Sigmoid colon (tissue), 7 donors: Measurements from ENCODE around the gene MAT2B. TPM values are rescaled to one million over a fixed set of nuclear protein-coding genes. Genes with fewer than 3 reads are reported as not detected.
A peak's percentile ranks its signal among the peaks of the same experiment; 100 is the strongest.

Experiments used
- DNase-seq: peaks from one replicate; pipeline ENCODE4 v3.0.0-alpha.2; 2019
- H3K27ac ChIP-seq, 4 donors: fragments of 200-600 bp; sonication (generic); one replicate each; pipeline ENCODE4 v1.5.1; 2016 to 2019; ENCODE audit warnings: mild to moderate bottlenecking in 1 of 4
- H3K27me3 ChIP-seq, 3 donors: fragments of 200-600 bp; sonication (generic); one replicate each; pipeline ENCODE4 v1.5.1; 2019; ENCODE audit warnings: mild to moderate bottlenecking in 1 of 3
- H3K36me3 ChIP-seq, 4 donors: fragments of 200-600 bp; sonication (generic); one replicate each; pipeline ENCODE4 v1.5.1; 2016 to 2019
- H3K4me1 ChIP-seq, 4 donors: fragments of 200-600 bp; sonication (generic); one replicate each; pipeline ENCODE4 v1.5.1; 2017 to 2019
- H3K4me3 ChIP-seq, 4 donors: fragments of 200-600 bp; sonication (generic); one replicate each; pipeline ENCODE4 v1.5.1; 2017 to 2019; ENCODE audit warnings: mild to moderate bottlenecking in 2 of 4, moderate library complexity in 1 of 4
- H3K9me3 ChIP-seq, 4 donors: fragments of 200-600 bp in 3 of 4; sonication (generic) in 3 of 4; one replicate each; pipeline versions ENCODE4 v1.5.1 to v1.6.1; 2013 to 2019
- EP300 ChIP-seq, 4 donors: sonication (generic); formaldehyde crosslinking; IDR thresholded peaks; one replicate each; pipeline ENCODE4 v1.6.1; 2017; ENCODE audit warnings: antibody characterized with exemption in 4 of 4
- POLR2A ChIP-seq, 2 donors: fragments of 450-650 bp; IDR thresholded peaks; one replicate each; pipeline ENCODE4 v1.6.1; 2016; ENCODE audit warnings: antibody characterized with exemption in 2 of 2, mild to moderate bottlenecking in 2 of 2, moderate library complexity in 2 of 2
- POLR2AphosphoS5 ChIP-seq, 4 donors: sonication (generic); formaldehyde crosslinking; IDR thresholded peaks; one replicate each; pipeline ENCODE4 v1.6.1; 2017; ENCODE audit warnings: antibody characterized with exemption in 4 of 4
- WGBS, 2 donors: extraction: QIAGEN DNeasy Blood & Tissue Kit; methylation state at CpG; one replicate each; pipeline ENCODE4 v1.1.7; 2013; 5-methylcytosine and 5-hydroxymethylcytosine counted together
- intact Hi-C: fragments of 100-400 bp; cut with DNase I; formaldehyde crosslinking; loops from one replicate; pipeline ENCODE4 v1.15.1; 2023
- polyA plus RNA-seq, 3 donors: library from polyadenylated mRNA; stranded (reverse); fragments of 200-250 nt; gene quantifications; one replicate each; pipeline ENCODE4 v1.2.3, GENCODE V29; 2013
- total RNA-seq, 4 donors: library from RNA; depleted of rRNA; stranded (reverse); fragments of >200 nt; gene quantifications; one replicate each; pipeline ENCODE4 v1.1.0, GENCODE V29; 2016
- TF ChIP-seq, protein P1 (sequence below), 4 experiments: fragments of 450-650 bp in 3 of 4; fragments of 200-600 bp in 1 of 4; IDR thresholded peaks; one replicate each; pipeline ENCODE4 v1.5.1; 2016 to 2019; ENCODE audit warnings: antibody characterized with exemption in 4 of 4, mild to moderate bottlenecking in 3 of 4, moderate library complexity in 2 of 4
- donor health status: healthy with polysubstance abuse.
- donor health status: Bipolar disorder and iron deficiency.
- donor health status: healthy.

MAT2B gene
- 10 to 100 TPM; 41.5 to 90.3 (median 67.4) TPM for total RNA-seq
- 100 to 1,000 TPM in 1 of 3 donors, 10 to 100 TPM in 2; 66.0 to 100 (median 80.5) TPM for polyA plus RNA-seq

DNA sequence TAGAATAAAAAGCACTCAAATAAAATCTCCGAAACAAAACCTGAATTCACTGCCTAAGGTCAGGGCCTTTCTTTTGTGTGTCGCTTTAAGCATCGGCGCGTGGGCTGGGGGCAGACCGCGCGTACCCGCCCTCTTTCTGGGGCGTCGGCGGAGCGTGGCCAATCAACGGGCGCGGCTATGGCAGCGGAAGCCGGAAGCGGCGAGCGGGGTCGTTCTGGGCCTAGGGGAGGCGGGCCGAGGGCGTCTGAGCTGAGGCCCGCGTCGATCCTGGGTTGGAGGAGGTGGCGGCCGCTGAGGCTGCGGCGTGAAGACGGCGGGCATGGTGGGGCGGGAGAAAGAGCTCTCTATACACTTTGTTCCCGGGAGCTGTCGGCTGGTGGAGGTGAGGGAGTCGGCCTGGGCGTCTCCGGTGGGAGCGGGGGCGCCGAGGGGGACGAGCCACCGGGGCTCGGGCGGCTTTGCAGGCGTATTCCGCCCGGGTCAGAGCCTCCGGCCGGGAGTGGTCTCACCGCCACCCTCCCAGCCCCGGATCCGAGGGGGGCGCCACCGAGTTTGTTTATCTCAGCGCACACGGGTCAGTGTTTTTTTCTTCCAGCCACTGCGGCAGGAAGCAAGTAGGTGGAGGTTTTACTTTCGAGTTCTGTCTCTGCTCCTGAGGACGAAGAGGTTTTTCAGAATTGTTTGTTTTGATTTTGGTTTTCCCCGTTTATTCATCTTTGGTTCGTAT, at the start of gene MAT2B:
TSS of gene MAT2B (plus strand) at position 252 of the 727 bp plus-strand sequence. CDS start at position 320, 68 bp downstream.
- Histone ChIP-seq H3K4me1 (peaks cover 0 to 61% (median 48%) of the 10 kb centered on the region in 4 donors), H3K36me3 (no peaks in the 10 kb centered on the region), H3K4me3 (peak within 1 kb of the TSS; percentile 63 to 94 (median 74)), H3K9me3 (no peaks in the 10 kb centered on the region), H3K27ac (peak within 1 kb of the TSS; percentile 89 to 98 (median 95)), H3K27me3 (no peaks in the 10 kb centered on the region)
- 1% methylated on average over 64 of the region's 64 CpGs for WGBS, 2 donors
- TF ChIP-seq POLR2AphosphoS5 (IDR thresholded peaks at IDR 0.05) (peak; percentile 90 to 98 (median 97)), POLR2A (IDR thresholded peaks at IDR 0.05) (peak; percentile 83 to 91), EP300 (IDR thresholded peaks at IDR 0.05) (peak in 1 of 4 donors; percentile 23)
- TF ChIP-seq, protein P1, sequence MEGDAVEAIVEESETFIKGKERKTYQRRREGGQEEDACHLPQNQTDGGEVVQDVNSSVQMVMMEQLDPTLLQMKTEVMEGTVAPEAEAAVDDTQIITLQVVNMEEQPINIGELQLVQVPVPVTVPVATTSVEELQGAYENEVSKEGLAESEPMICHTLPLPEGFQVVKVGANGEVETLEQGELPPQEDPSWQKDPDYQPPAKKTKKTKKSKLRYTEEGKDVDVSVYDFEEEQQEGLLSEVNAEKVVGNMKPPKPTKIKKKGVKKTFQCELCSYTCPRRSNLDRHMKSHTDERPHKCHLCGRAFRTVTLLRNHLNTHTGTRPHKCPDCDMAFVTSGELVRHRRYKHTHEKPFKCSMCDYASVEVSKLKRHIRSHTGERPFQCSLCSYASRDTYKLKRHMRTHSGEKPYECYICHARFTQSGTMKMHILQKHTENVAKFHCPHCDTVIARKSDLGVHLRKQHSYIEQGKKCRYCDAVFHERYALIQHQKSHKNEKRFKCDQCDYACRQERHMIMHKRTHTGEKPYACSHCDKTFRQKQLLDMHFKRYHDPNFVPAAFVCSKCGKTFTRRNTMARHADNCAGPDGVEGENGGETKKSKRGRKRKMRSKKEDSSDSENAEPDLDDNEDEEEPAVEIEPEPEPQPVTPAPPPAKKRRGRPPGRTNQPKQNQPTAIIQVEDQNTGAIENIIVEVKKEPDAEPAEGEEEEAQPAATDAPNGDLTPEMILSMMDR (IDR thresholded peaks at IDR 0.05), result peak in 1 of 4 experiments; percentile 25
- peak; percentile 97 for DNase-seq
- intact Hi-C loops, result loop anchor here (1.0 to 2.0 kb wide), 2 partner anchors 45 to 69 kb away; partner anchors contain the start of genes CCNG1, HMMR and NUDCD2

DNA sequence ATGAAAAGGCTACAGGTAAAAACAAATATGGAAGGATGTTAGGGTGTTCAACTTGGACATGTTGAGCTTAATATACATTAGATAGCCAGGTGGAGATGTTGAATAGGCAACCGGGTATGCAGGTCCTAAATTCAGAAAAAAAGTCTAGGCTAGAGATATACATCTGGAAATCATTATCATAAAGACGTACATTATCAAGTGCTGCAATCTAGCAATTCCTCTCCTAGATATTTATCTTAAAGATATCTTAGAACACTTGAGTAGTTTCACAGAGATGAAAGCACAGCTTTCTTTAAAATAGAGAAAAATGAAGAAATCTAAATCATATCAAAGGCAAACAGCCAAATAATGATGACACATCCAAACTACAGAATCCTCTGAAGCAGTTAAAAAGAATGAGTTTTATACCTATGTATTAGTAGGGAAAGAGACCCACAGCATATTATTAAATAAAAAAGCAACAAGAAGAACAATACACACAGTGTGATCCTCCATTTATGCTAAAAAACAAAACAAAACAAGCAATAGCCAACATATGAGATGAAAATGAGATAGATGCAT, 49.3 kb upstream of the MAT2B start:
- WGBS, 2 donors, result 92% methylated on average over 2 of the region's 2 CpGs
- H3K27ac ChIP-seq, result no peak overlapping the region
- intact Hi-C loops, result no loop called here
- peaks cover 0 to 23% (median 13%) of the 10 kb centered on the region in 4 donors for H3K4me1 ChIP-seq
- H3K4me3 ChIP-seq, result no peak overlapping the region
- no peaks in the 10 kb centered on the region for H3K9me3 ChIP-seq
- peaks cover 0 to 56% (median 0%) of the 10 kb centered on the region in 4 donors for H3K36me3 ChIP-seq
- TF ChIP-seq POLR2AphosphoS5 (IDR thresholded peaks at IDR 0.05) (no peak), POLR2A (IDR thresholded peaks at IDR 0.05) (no peak), EP300 (IDR thresholded peaks at IDR 0.05) (no peak)
- TF ChIP-seq, protein P1 (IDR thresholded peaks at IDR 0.05), result no peak
- no peaks in the 10 kb centered on the region for H3K27me3 ChIP-seq
- DNase-seq, result no peak

DNA sequence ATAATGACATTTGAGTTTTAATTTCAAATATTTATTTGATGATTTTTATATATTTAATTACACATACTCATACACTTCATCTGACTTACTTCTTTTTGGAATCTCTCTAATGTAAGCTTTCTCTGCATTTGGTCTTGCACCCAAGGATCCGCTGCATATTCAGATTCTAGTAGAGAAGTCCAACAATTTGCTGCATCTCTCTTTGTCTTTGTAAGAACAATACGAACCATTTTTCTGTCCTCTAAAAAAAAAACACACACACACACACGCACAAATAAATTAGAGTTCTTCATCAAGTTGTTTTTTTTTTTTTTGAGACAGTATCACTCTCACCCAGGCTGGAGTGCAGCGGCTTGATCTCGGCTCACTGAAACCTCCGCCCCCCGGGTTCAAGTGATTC, 48.6 kb upstream of the MAT2B start:
- intact Hi-C loops, result no loop called here
- Histone ChIP-seq H3K4me3 (no peak overlapping the region), H3K27me3 (no peaks in the 10 kb centered on the region), H3K27ac (no peak overlapping the region), H3K9me3 (no peaks in the 10 kb centered on the region), H3K36me3 (peaks cover 0 to 48% (median 0%) of the 10 kb centered on the region in 4 donors), H3K4me1 (peaks cover 0 to 30% (median 20%) of the 10 kb centered on the region in 4 donors)
- DNase-seq, result no peak
- WGBS, 2 donors, result 95 to 96% methylated on average over 7 of the region's 7 CpGs
- TF ChIP-seq, protein P1 (IDR thresholded peaks at IDR 0.05), result no peak
- no peak for TF ChIP-seq POLR2A (IDR thresholded peaks at IDR 0.05)
- no peak for TF ChIP-seq POLR2AphosphoS5 (IDR thresholded peaks at IDR 0.05)
- no peak for TF ChIP-seq EP300 (IDR thresholded peaks at IDR 0.05)

DNA sequence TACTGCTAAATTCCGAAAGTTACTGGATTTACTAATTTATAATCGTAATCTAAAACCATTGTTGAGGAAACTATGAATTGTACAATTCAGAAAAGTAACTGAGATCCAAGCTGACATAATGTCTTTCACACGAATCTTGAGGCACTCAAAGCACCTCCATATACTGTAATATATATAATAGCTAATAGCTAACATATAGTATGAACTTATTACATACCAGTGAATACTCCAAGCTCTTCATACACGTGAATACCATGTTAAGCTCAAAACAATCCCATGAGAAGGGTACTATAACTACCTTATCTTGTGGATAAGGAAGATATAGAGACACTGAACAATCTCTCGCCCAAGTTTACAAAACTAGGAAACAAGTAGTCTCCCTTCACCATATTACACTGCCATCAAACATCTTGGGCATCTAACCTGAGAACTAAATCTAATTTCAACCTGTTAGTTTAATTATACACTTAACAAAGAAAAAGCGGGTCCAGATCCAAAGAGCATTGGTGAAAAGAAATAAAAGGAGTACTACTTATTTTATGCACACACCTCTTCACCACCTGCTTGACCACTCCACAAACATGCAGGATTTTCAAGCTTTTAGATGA, 46.5 kb upstream of the MAT2B start:
- intact Hi-C loops, result no loop called here
- Histone ChIP-seq H3K4me1 (peaks cover 0 to 33% (median 20%) of the 10 kb centered on the region in 4 donors), H3K9me3 (no peaks in the 10 kb centered on the region), H3K27ac (peak overlapping the region; percentile 95 to 97 (median 96)), H3K36me3 (peaks cover 0 to 28% (median 0%) of the 10 kb centered on the region in 4 donors), H3K27me3 (no peaks in the 10 kb centered on the region), H3K4me3 (peak overlapping the region; percentile 68 to 88 (median 78))
- no peak for DNase-seq
- 18 to 33% methylated on average over 6 of the region's 6 CpGs for WGBS, 2 donors
- TF ChIP-seq, protein P1 (IDR thresholded peaks at IDR 0.05), result no peak
- no peak for TF ChIP-seq POLR2AphosphoS5 (IDR thresholded peaks at IDR 0.05)
- no peak for TF ChIP-seq POLR2A (IDR thresholded peaks at IDR 0.05)
- no peak for TF ChIP-seq EP300 (IDR thresholded peaks at IDR 0.05)
